GM18868 (cell line): ENCODE measurements around the gene FIBCD1.

Experiments
- ATAC-seq: cut with Tn5 transposase; IDR thresholded peaks from one replicate; pipeline ENCODE4 v1.9.1; 2021; ENCODE audit warnings: mild to moderate bottlenecking, moderate library complexity; ENCODE audit not compliant: unreplicated experiment

Gene FIBCD1, protein sequence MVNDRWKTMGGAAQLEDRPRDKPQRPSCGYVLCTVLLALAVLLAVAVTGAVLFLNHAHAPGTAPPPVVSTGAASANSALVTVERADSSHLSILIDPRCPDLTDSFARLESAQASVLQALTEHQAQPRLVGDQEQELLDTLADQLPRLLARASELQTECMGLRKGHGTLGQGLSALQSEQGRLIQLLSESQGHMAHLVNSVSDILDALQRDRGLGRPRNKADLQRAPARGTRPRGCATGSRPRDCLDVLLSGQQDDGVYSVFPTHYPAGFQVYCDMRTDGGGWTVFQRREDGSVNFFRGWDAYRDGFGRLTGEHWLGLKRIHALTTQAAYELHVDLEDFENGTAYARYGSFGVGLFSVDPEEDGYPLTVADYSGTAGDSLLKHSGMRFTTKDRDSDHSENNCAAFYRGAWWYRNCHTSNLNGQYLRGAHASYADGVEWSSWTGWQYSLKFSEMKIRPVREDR

GRCh38 chr9:130938652-130939404 is at the start of gene FIBCD1:
TSS of gene FIBCD1 (minus strand) at chr9:130939247. CDS start at chr9:130938607, 640 bp downstream.
- ATAC-seq, result no peak

DNA sequence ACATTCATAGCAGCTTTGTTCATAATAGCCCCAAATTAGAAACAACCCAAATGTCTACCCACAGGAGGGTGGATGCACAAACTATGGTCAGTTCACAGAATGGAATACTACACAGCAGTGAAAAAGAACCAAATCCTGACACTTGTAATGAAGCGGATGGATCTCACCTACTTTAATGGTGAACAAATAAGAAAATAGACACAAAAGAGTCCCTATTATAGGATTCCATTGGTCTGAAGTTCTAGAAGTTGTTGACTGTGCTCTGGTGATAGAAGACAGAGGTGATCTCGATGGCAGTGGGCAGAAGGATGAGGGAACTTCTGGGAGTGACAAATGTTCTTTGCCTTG is 49.3 kb upstream of the FIBCD1 start:
- ATAC-seq, result no peak

GRCh38 chr9:130987738-130988399 is 48.8 kb upstream of the FIBCD1 start:
- ATAC-seq, result no peak

DNA sequence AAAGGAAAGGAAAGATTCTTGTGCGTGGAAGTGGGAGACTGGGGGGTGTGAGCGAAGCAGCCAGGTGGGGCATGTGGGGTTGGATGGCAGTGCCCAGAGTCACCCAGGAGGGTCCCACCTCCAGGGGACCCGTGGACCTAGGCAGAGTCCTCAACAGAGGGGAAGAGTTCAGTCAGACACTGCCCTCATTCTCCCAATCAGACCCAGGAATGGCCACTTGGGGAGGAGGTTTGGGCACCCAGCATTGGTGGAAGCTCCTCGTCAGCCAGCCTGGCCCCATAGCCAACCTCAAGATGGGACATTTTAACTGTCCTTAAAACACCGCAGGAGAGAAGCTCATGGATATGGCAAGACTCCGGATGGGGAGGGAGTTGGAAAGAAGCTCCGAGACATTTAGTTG is 48.0 kb upstream of the FIBCD1 start:
- no peak for ATAC-seq

DNA sequence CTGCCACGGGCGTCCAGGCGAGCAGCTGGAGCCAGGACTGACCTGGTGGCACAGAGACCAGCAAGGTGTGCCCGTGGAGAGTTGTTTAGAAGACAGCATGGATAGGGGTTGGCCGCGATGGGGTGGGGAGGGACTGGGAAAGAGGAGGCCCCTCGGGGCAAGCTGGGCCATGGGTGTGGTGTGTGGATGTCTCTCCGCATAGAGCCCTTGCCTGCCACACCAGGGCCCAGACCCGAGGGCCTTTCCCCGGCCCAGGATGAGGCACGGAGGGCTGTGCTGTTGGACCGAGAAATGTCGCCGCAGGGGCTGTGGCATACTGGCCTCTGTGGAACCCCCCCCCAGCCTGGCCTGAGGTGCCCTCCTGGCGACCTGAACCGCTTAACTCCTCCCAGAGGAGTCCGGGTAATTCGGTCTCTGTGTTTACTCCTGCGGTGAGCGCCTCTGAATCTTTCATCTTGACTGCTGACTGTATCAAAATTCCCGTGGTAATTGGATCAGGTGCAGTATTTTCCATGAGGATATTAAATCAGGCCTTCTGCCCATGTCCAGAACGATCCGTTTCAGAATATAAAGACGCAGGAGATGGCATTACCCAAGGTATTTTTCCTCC is 47.4 kb upstream of the FIBCD1 start:
- no peak for ATAC-seq

DNA sequence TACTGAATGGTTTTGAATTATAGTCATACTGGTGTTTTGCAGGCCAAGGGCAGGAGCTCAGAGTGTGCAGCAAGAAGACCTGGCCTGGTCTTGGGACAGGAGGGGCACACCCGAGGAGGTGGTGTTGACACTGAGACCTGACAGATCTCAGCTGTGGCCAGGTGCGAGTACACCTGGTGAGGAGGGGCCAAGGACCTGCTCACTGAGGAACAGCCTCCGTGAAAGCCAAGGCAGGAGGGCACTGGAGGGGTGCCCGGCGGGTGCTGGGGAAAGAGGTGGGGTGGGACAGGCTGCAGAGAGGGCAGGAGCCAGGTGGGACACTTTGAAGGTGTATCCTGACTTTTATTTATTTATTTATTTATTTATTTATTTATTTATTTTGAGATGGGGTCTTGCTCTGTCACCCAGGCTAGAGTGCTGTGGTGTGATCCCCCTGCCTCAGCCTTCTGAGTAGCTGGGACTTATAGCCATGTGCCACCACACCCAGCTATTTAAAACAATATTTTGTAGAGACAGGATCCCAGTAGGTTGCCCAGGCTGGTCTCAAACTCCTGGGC is 46.6 kb upstream of the FIBCD1 start:
- ATAC-seq, result no peak

GRCh38 chr9:130985029-130985428 is 46.0 kb upstream of the FIBCD1 start:
- ATAC-seq, result no peak

DNA sequence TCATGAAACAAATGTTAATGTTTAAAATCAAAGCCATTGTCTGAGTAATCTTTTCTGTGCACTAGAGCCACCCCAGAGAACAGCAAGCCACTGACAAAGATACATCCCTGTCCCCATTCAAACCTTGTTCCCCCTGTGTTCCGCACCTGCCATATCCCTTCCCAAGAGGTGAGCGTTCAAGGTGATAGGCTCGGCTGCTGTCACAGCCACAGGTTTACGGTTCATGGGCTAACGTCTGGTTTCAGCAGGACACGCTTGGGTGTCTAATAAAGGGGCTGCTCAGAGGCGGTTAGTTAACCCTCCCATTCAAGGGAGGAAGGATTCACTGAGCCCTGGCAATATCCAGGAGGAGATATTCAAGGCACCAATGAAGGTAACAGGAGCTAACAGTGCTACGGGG is 45.5 kb upstream of the FIBCD1 start:
- no peak for ATAC-seq

GRCh38 chr9:130983970-130984369 is 44.9 kb upstream of the FIBCD1 start:
- ATAC-seq, result no peak

- ATAC-seq, result no peak
Observed at GRCh38 chr9:130983359-130983670, 44.3 kb upstream of the FIBCD1 start.

DNA sequence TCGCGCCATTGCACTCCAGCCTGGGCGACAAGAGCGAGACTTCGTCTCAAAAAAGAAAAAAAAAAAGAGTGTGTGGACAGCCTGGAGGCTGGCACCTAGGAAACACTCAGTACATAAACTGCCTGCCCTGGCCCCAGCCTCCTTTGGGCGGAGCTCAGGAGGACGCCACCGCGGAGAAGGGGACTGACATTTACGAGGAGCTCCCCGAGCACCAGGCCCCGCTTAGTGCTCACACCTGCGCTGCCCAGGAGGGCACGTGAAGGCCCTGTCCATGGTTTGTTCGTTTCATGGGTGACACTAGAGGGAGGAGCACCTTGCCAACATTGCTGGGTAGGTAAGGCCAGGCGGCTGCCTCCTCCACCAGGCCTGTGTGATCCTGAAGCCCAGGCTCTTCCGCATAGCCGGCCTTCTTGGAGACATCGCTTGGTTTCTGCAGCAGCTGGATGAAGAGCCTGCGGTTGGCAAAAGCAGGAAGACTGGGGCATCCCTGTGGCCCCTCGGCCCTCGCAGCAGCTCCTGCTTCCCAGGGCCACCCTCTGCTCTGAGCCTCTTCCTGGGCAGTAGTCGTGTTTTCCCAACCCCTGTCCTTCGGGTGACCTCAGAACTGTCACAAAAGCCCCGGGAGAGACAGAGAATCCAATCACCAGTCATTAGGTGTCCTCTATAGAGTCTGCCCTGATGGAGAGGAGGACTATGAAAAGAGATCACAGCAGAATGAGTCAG is 43.8 kb upstream of the FIBCD1 start:
- ATAC-seq, result no peak

DNA sequence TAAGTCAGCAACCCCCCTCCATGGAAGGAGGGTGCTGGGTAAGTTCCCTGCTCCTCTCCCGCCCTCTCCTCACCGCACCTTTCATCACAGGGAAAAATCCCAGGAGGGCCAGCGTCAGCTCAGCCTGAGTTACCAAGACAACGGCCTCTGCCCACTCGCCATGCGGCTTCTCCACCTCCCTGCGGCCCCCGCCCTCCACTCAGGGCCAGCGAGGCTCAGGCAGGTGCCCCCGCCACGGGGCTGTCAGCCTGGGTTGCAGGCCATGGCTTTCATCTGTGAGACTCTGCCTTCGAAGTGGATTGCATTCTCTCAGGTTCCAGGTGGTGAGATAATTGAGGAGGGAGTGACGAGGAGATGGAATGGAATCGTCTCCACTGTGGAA is 42.7 kb upstream of the FIBCD1 start:
- ATAC-seq, result no peak

DNA sequence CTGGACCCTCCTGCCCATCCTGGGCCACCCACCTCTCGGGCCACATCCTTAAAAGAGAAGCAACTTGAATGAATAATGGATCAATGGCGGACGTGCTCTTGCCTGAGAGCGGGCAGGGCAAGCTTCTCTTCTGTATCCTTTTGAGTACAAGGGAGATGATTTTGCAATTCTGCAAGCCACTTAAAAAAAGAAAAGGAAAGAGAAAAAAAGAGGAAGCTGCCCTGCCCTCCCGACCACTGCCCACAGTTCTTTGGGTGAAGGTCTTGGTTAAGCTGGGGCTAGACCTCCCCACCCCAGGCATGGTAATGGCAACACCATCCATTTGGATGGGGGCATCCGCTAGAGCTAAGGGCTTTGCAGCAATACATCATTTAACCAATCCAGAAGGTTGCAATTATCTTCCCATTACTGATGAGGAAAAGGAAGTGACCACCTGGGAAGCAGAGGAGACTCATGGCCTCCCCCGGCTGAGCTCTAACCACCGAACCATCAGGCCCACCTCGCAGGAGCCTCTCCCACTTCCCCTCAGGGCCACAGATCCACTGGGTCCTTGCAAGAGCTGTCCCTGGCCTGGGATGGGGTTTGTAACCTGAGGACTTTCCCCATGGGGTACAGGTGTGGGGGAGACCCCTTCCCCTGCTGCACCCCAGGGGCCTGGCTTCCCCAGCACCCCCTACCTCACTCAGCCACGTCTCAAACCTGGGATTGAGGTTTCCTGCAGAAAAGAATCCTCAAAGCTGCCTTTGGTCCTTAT is 42.1 kb upstream of the FIBCD1 start:
- ATAC-seq, result no peak

- ATAC-seq, result no peak
Observed at GRCh38 chr9:130980526-130980925, 41.5 kb upstream of the FIBCD1 start.

DNA sequence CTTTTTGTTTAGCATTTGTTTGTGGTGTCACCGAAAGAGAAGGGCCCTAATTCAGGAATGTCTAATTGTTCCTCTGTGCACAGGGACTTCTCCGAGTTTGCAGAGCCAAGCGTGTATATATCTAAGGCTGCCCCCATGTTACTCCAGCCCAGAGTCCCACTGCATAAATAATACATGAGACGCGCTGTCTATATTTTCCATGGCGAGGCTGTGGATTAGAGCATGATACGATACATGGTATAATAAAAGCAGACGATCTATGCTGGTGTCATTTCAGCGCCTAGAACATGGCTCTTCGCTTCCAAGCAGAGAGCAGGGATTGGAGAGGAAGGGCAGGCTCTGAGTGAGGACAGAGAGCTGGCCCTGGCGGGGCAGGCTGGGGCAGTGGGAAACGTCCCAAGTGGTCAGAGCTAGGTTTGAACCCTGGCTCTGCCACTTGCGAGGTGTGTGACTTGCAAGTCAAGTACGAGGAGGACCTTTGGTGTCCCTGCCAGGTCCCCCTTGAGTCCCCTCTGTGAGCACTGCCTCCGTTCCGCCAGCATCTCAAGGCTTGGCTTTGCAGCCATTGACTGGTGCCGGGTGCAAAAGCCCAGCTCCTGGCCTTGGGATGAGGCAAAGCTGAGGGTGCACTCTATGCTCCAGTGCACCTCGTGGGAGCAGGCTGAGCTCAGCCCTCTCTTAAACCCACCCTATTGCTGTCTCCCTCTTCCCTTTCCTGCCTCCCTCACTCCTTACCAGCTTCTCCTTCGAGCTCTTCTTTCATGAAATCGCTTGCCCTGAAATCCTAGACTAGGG is 40.7 kb upstream of the FIBCD1 start:
- ATAC-seq, result no peak

GRCh38 chr9:130977811-130978221 is 38.8 kb upstream of the FIBCD1 start:
- ATAC-seq, result no peak

GRCh38 chr9:130975932-130976841 is 37.1 kb upstream of the FIBCD1 start:
- ATAC-seq, result no peak

- no peak for ATAC-seq
Observed at GRCh38 chr9:130975156-130975555, 36.1 kb upstream of the FIBCD1 start.
